ENCODE measurements around the gene OPCML. TPM values are rescaled to one million over a fixed set of nuclear protein-coding genes. Genes with fewer than 3 reads are reported as not detected.

OPCML gene
- total RNA-seq, 1 donor from 2014 or later: not detected

GRCh38 chr11:133386262-133386661 lies 146.0 kb downstream of the OPCML start:
- Histone ChIP-seq H3K9me3 (no peaks in the 10 kb centered on the region), H3K36me3 (no peaks in the 10 kb centered on the region), H3K4me1 (peaks cover 26% of the 10 kb centered on the region), H3K27ac (no peak overlapping the region), H3K27me3 (no peaks in the 10 kb centered on the region), H3K4me3 (no peak overlapping the region)
- TF ChIP-seq POLR2AphosphoS5 (IDR thresholded peaks at IDR 0.05; ENCODE audit: insufficient read depth in 1 of 2, low read depth in 1 of 2) (no peak), POLR2A (IDR thresholded peaks at IDR 0.05) (no peak), CTCF (IDR thresholded peaks at IDR 0.05) (no peak)
- intact Hi-C loops (cut with DNase I): no loop called here
- no peak for DNase-seq (ENCODE audit: extremely low spot score in 2 of 2)

GRCh38 chr11:133385781-133386180 lies 146.5 kb downstream of the OPCML start:
- intact Hi-C loops (cut with DNase I): no loop called here
- TF ChIP-seq POLR2A (IDR thresholded peaks at IDR 0.05) (no peak), POLR2AphosphoS5 (IDR thresholded peaks at IDR 0.05; ENCODE audit: insufficient read depth in 1 of 2, low read depth in 1 of 2) (no peak), CTCF (IDR thresholded peaks at IDR 0.05) (no peak)
- DNase-seq (ENCODE audit: extremely low spot score in 2 of 2): no peak
- H3K4me1 ChIP-seq: peaks cover 28% of the 10 kb centered on the region
- no peaks in the 10 kb centered on the region for H3K9me3 ChIP-seq
- H3K4me3 ChIP-seq: no peak overlapping the region
- H3K27ac ChIP-seq: no peak overlapping the region
- no peaks in the 10 kb centered on the region for H3K27me3 ChIP-seq
- no peaks in the 10 kb centered on the region for H3K36me3 ChIP-seq

- intact Hi-C loops (cut with DNase I): no loop called here
- peaks cover 28% of the 10 kb centered on the region for H3K4me1 ChIP-seq
- H3K4me3 ChIP-seq: no peak overlapping the region
- H3K27ac ChIP-seq: no peak overlapping the region
- no peak for TF ChIP-seq POLR2A (IDR thresholded peaks at IDR 0.05)
- no peak for TF ChIP-seq CTCF (IDR thresholded peaks at IDR 0.05)
- TF ChIP-seq POLR2AphosphoS5 (IDR thresholded peaks at IDR 0.05; ENCODE audit: insufficient read depth in 1 of 2, low read depth in 1 of 2): no peak
- no peaks in the 10 kb centered on the region for H3K9me3 ChIP-seq
- DNase-seq (ENCODE audit: extremely low spot score in 2 of 2): no peak
- no peaks in the 10 kb centered on the region for H3K36me3 ChIP-seq
- H3K27me3 ChIP-seq: no peaks in the 10 kb centered on the region
Measured at GRCh38 chr11:133384731-133385130, 147.6 kb downstream of the OPCML start.

- DNase-seq (ENCODE audit: extremely low spot score in 2 of 2): no peak
- Histone ChIP-seq H3K9me3 (no peaks in the 10 kb centered on the region), H3K4me1 (peaks cover 28% of the 10 kb centered on the region), H3K36me3 (no peaks in the 10 kb centered on the region), H3K27ac (no peak overlapping the region), H3K27me3 (no peaks in the 10 kb centered on the region), H3K4me3 (no peak overlapping the region)
- TF ChIP-seq CTCF (IDR thresholded peaks at IDR 0.05) (no peak), POLR2A (IDR thresholded peaks at IDR 0.05) (no peak), POLR2AphosphoS5 (IDR thresholded peaks at IDR 0.05; ENCODE audit: insufficient read depth in 1 of 2, low read depth in 1 of 2) (no peak)
- intact Hi-C loops (cut with DNase I): no loop called here
Measured at GRCh38 chr11:133383689-133384088, 148.6 kb downstream of the OPCML start.

GRCh38 chr11:133383201-133383600 lies 149.1 kb downstream of the OPCML start:
- H3K27ac ChIP-seq: no peak overlapping the region
- peaks cover 28% of the 10 kb centered on the region for H3K4me1 ChIP-seq
- H3K36me3 ChIP-seq: no peaks in the 10 kb centered on the region
- DNase-seq (ENCODE audit: extremely low spot score in 2 of 2): no peak
- H3K27me3 ChIP-seq: no peaks in the 10 kb centered on the region
- no peak overlapping the region for H3K4me3 ChIP-seq
- no peaks in the 10 kb centered on the region for H3K9me3 ChIP-seq
- TF ChIP-seq POLR2A (IDR thresholded peaks at IDR 0.05) (no peak), CTCF (IDR thresholded peaks at IDR 0.05) (no peak), POLR2AphosphoS5 (IDR thresholded peaks at IDR 0.05; ENCODE audit: insufficient read depth in 1 of 2, low read depth in 1 of 2) (no peak)
- intact Hi-C loops (cut with DNase I): no loop called here

Data from vagina (tissue), 2 donors.